Testis (tissue), 3 donors: ENCODE measurements around the gene LEF1. TPM values are rescaled to one million over a fixed set of nuclear protein-coding genes. Genes with fewer than 3 reads are reported as not detected.

Experiments used
- DNase-seq: peaks from one replicate; pipeline ENCODE4 v3.0.0-alpha.2; 2019
- H3K27ac ChIP-seq, 2 donors: fragments of 200-600 bp; sonication (generic); one replicate each; pipeline ENCODE4 v1.5.1; 2019
- H3K27me3 ChIP-seq: fragments of 200-600 bp; sonication (generic); one replicate; pipeline ENCODE4 v1.5.1; 2019
- H3K36me3 ChIP-seq: fragments of 200-600 bp; sonication (generic); one replicate; pipeline ENCODE4 v1.5.1; 2017; ENCODE audit warnings: low read depth; ENCODE audit errors: missing control alignments
- H3K4me1 ChIP-seq: fragments of 200-600 bp; sonication (generic); one replicate; pipeline ENCODE4 v1.5.1; 2019
- H3K4me3 ChIP-seq, 2 donors: fragments of 200-600 bp; sonication (generic); one replicate each; pipeline ENCODE4 v1.5.1; 2017 to 2019
- H3K9me3 ChIP-seq: fragments of 200-600 bp; sonication (generic); one replicate; pipeline ENCODE4 v1.5.1; 2017
- POLR2A ChIP-seq: fragments of 450-650 bp; IDR thresholded peaks from one replicate; pipeline ENCODE4 v1.6.1; 2017; ENCODE audit warnings: antibody characterized with exemption, mild to moderate bottlenecking, moderate library complexity
- WGBS, 2 donors: methylation state at CpG; one replicate each; pipeline ENCODE4 v1.1.5; 2018; 5-methylcytosine and 5-hydroxymethylcytosine counted together
- intact Hi-C: fragments of 100-400 bp; cut with DNase I; formaldehyde crosslinking; loops from one replicate; pipeline ENCODE4 v1.15.1; 2023; ENCODE audit warnings: low total_unique reads
- polyA plus RNA-seq: library from polyadenylated mRNA; stranded (reverse); fragments of 350-450 nt; fragmentation: Illumina TruSeq; extraction: RNeasy Lipid Tissue Mini Kit (QIAGEN cat#74804); gene quantifications from one replicate; pipeline ENCODE4 v1.2.3, GENCODE V29; 2014; ENCODE audit warnings: low read depth, low replicate concordance; ENCODE audit not compliant: insufficient read depth
- total RNA-seq, 2 donors: library from RNA; depleted of rRNA; stranded (reverse); fragments of >200 nt; gene quantifications; one replicate each; pipeline ENCODE4 v1.2.3, GENCODE V29; 2016
- TF ChIP-seq, protein P1 (sequence below), 3 experiments: fragments of 450-650 bp in 2 of 3; fragments of 200-600 bp in 1 of 3; sonication (generic) in 1 of 3; IDR thresholded peaks; one replicate each; pipeline ENCODE4 v1.5.1; 2016 to 2019; ENCODE audit warnings: antibody characterized with exemption in 3 of 3, mild to moderate bottlenecking in 2 of 3, moderate library complexity in 1 of 3

LEF1 gene
- total and polyA plus RNA-seq, 3 donors from 2014 or later: 35.0 to 63.5 (median 37.1) TPM

- TF ChIP-seq, protein P1, sequence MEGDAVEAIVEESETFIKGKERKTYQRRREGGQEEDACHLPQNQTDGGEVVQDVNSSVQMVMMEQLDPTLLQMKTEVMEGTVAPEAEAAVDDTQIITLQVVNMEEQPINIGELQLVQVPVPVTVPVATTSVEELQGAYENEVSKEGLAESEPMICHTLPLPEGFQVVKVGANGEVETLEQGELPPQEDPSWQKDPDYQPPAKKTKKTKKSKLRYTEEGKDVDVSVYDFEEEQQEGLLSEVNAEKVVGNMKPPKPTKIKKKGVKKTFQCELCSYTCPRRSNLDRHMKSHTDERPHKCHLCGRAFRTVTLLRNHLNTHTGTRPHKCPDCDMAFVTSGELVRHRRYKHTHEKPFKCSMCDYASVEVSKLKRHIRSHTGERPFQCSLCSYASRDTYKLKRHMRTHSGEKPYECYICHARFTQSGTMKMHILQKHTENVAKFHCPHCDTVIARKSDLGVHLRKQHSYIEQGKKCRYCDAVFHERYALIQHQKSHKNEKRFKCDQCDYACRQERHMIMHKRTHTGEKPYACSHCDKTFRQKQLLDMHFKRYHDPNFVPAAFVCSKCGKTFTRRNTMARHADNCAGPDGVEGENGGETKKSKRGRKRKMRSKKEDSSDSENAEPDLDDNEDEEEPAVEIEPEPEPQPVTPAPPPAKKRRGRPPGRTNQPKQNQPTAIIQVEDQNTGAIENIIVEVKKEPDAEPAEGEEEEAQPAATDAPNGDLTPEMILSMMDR (IDR thresholded peaks at IDR 0.05): no peak
- no peak for TF ChIP-seq POLR2A
- intact Hi-C loops: no loop called here
- Histone ChIP-seq H3K27ac (no peak overlapping the region), H3K4me1 (peaks cover 8% of the 10 kb centered on the region), H3K9me3 (no peaks in the 10 kb centered on the region), H3K4me3 (no peak overlapping the region), H3K27me3 (no peaks in the 10 kb centered on the region), H3K36me3 (no peaks in the 10 kb centered on the region)
- no peak for DNase-seq
- WGBS, 2 donors: 37% methylated on average over 8 of the region's 8 CpGs
These were observed 932 bp upstream of the LEF1 start for GRCh38 chr4:108169664-108170063.

- DNase-seq: no peak
- Histone ChIP-seq H3K4me3 (peak overlapping the region; percentile 47 to 56), H3K9me3 (no peaks in the 10 kb centered on the region), H3K36me3 (no peaks in the 10 kb centered on the region), H3K4me1 (peaks cover 8% of the 10 kb centered on the region), H3K27me3 (no peaks in the 10 kb centered on the region), H3K27ac (peak overlapping the region in 1 of 2 donors; percentile 50)
- WGBS, 2 donors: 0 to 1% methylated on average over 30 of the region's 30 CpGs
- TF ChIP-seq, protein P1 (IDR thresholded peaks at IDR 0.05): no peak
- no peak for TF ChIP-seq POLR2A
- intact Hi-C loops: no loop called here
These were observed 517 bp downstream of the LEF1 start for GRCh38 chr4:108168160-108168670.

DNA sequence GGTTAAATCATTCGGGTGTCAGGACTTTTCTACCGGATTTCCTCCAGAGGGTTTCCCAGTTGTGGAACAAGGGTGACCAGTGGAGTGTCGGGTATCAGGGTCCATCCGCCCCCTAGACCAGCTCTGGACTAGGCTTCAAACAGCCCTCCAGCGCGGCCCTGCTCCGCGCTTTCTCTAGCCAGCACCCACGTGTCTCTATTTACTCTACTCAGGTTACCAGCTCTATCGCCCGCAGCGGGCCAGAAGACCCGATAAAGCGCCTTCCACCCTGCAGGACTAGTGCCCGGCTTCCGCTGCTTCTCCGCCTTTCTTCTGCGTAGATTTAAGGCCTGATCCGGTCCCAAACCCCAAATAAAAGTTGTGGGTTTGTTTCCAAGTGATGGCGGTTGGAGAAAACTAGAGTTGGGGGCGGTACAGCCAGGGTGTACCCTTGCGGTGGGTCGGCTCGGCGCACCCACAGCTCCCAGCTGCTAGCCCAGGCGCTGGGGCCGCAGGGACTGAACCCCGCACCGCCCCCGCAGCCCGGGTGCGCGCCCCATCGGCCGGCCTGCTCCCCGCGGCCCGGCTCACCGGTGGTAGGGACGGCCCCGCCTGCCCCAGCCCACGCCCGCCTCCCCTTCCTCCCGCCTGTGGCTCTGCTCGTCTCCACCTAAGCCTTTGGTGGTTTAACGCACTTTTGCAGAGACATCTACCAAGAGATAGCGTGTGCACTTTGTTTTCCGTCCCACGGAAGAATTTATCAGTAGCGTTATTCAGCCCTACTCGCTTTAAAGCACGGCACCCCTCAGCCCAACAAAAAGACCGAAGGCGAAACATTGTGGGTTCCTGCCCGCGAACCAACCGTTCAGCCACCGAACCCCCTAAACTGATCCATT, 2.1 kb downstream of the LEF1 start:
- DNase-seq: peak; percentile 22
- Histone ChIP-seq H3K4me3 (peak overlapping the region; percentile 47 to 56), H3K27ac (no peak overlapping the region), H3K9me3 (no peaks in the 10 kb centered on the region), H3K27me3 (no peaks in the 10 kb centered on the region), H3K4me1 (peaks cover 8% of the 10 kb centered on the region), H3K36me3 (no peaks in the 10 kb centered on the region)
- intact Hi-C loops: no loop called here
- no peak for TF ChIP-seq POLR2A
- TF ChIP-seq, protein P1 (IDR thresholded peaks at IDR 0.05): no peak
- WGBS, 2 donors: 1 to 3% methylated on average over 53 of the region's 58 CpGs

DNA sequence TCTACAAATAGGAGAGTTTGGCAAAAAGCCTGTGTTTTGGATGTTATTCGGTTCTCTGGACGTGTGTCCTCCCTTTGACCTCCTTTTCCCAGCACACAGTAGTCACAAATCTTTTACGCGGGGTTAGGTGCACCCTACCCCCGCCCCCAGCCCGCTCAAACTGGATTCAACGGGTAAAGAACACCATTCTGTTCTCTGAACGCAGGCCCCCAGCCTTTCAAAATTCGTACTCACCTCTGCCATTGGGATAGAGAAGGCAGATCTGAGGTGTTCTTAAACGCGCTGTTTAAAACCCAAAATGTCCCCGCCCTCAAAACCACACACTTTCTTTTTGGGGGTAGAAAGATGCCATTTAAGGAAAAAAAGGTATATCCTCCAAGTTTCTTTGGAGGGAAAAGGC, 2.7 kb downstream of the LEF1 start:
- H3K27me3 ChIP-seq: no peaks in the 10 kb centered on the region
- no peak overlapping the region for H3K27ac ChIP-seq

More for the DNA sequence above, 2.7 kb downstream of the LEF1 start:
- intact Hi-C loops: no loop called here
- DNase-seq: no peak
- Histone ChIP-seq H3K4me3 (peak overlapping the region in 1 of 2 donors; percentile 56), H3K36me3 (no peaks in the 10 kb centered on the region), H3K9me3 (no peaks in the 10 kb centered on the region), H3K4me1 (peaks cover 8% of the 10 kb centered on the region)
- WGBS, 2 donors: 48 to 49% methylated on average over 12 of the region's 12 CpGs
- TF ChIP-seq, protein P1 (IDR thresholded peaks at IDR 0.05): no peak
- no peak for TF ChIP-seq POLR2A
